GM21723 (cell line): ENCODE data around the gene CRTAC1.

Experiments
- ATAC-seq: cut with Tn5 transposase; IDR thresholded peaks from one replicate; pipeline ENCODE4 v1.9.1; 2021; ENCODE audit warnings: mild to moderate bottlenecking, moderate library complexity; ENCODE audit not compliant: unreplicated experiment

Gene CRTAC1

GRCh38 chr10:98030093-98030821, at the start of gene CRTAC1:
CRTAC1 (minus strand) TSS chr10:98030621; CDS start chr10:98030472, 149 bp downstream.
- ATAC-seq: no peak

GRCh38 chr10:98078774-98079173, 48.4 kb upstream of the CRTAC1 start:
- ATAC-seq: no peak

- ATAC-seq: no peak
Observed at GRCh38 chr10:98077223-98077622, 46.8 kb upstream of the CRTAC1 start.

GRCh38 chr10:98076086-98076485, 45.7 kb upstream of the CRTAC1 start:
- ATAC-seq: no peak

- no peak for ATAC-seq
Observed at GRCh38 chr10:98074315-98074911, 44.0 kb upstream of the CRTAC1 start.

GRCh38 chr10:98067165-98067564, 36.7 kb upstream of the CRTAC1 start:
- ATAC-seq: no peak

GRCh38 chr10:98063740-98064027, 33.3 kb upstream of the CRTAC1 start:
- no peak for ATAC-seq

GRCh38 chr10:98062424-98062823, 32.0 kb upstream of the CRTAC1 start:
- no peak for ATAC-seq

- no peak for ATAC-seq
Observed at GRCh38 chr10:98060079-98060478, 29.7 kb upstream of the CRTAC1 start.

- ATAC-seq: no peak
Observed at GRCh38 chr10:98058295-98058694, 27.9 kb upstream of the CRTAC1 start.

GRCh38 chr10:98055841-98056516, 25.6 kb upstream of the CRTAC1 start:
- no peak for ATAC-seq

- no peak for ATAC-seq
Observed at GRCh38 chr10:98047009-98047741, 16.8 kb upstream of the CRTAC1 start.

- ATAC-seq: peak; percentile 75
Observed at GRCh38 chr10:98045785-98046389, 15.5 kb upstream of the CRTAC1 start.

GRCh38 chr10:98041352-98042043, 11.1 kb upstream of the CRTAC1 start:
- ATAC-seq: no peak

- ATAC-seq: no peak
Observed at GRCh38 chr10:98039690-98040381, 9.4 kb upstream of the CRTAC1 start.

- ATAC-seq: no peak
Observed at GRCh38 chr10:98038288-98038687, 7.9 kb upstream of the CRTAC1 start.

GRCh38 chr10:98035599-98035998, 5.2 kb upstream of the CRTAC1 start:
- ATAC-seq: no peak

GRCh38 chr10:98033515-98033914, 3.1 kb upstream of the CRTAC1 start:
- ATAC-seq: no peak

GRCh38 chr10:98031440-98031839, 1.0 kb upstream of the CRTAC1 start:
- no peak for ATAC-seq

GRCh38 chr10:98030991-98031431, 590 bp upstream of the CRTAC1 start:
- no peak for ATAC-seq
